Measurements from ENCODE around the gene HEPACAM. TPM values are rescaled to one million over a fixed set of nuclear protein-coding genes. Genes with fewer than 3 reads are reported as not detected.
A peak's percentile ranks its signal among the peaks of the same experiment; 100 is the strongest.

Gene HEPACAM
- total and polyA plus RNA-seq, 2 donors from 2014 or later = 0.30 TPM; not detected in 1

- no peaks in the 10 kb centered on the region for H3K4me1 ChIP-seq (ENCODE audit: control insufficient read depth in 2 of 3, insufficient read depth in 2 of 3, low read depth in 1 of 3, low read length in 3 of 3)
- DNase-seq (no peak), FAIRE-seq (no peak)
- no peak overlapping the region for H3K27ac ChIP-seq (ENCODE audit: low read depth in 2 of 2, low read length in 2 of 2)
- H3K4me3 ChIP-seq (ENCODE audit: low read length in 3 of 3) = no peak overlapping the region
- H3K36me3 ChIP-seq (ENCODE audit: control insufficient read depth in 2 of 3, insufficient read depth in 3 of 3, low read length in 3 of 3) = no peaks in the 10 kb centered on the region
- TF ChIP-seq CTCF (IDR thresholded peaks at IDR 0.05; ENCODE audit: borderline replicate concordance, extremely low read depth, insufficient read depth) = no peak
- H3K9ac ChIP-seq (ENCODE audit: low read length in 3 of 3) = no peak overlapping the region
- intact Hi-C loops (cut with DNase I) = no loop called here
- H3K9me3 ChIP-seq (ENCODE audit: control insufficient read depth in 2 of 3, insufficient read depth in 1 of 3, low read length in 3 of 3) = no peaks in the 10 kb centered on the region
- H3K27me3 ChIP-seq (ENCODE audit: control insufficient read depth, insufficient read depth, low read length) = no peaks in the 10 kb centered on the region
Observed at GRCh38 chr11:124930799-124931198, 5.0 kb downstream of the HEPACAM start.

GRCh38 chr11:124928942-124929665 is 6.7 kb downstream of the HEPACAM start:
- Histone ChIP-seq H3K4me3 (ENCODE audit: low read length in 3 of 3) (no peak overlapping the region), H3K9ac (ENCODE audit: low read length in 3 of 3) (no peak overlapping the region), H3K36me3 (ENCODE audit: control insufficient read depth in 2 of 3, insufficient read depth in 3 of 3, low read length in 3 of 3) (no peaks in the 10 kb centered on the region), H3K27ac (ENCODE audit: low read depth in 2 of 2, low read length in 2 of 2) (no peak overlapping the region), H3K4me1 (ENCODE audit: control insufficient read depth in 2 of 3, insufficient read depth in 2 of 3, low read depth in 1 of 3, low read length in 3 of 3) (no peaks in the 10 kb centered on the region), H3K9me3 (ENCODE audit: control insufficient read depth in 2 of 3, insufficient read depth in 1 of 3, low read length in 3 of 3) (no peaks in the 10 kb centered on the region), H3K27me3 (ENCODE audit: control insufficient read depth, insufficient read depth, low read length) (no peaks in the 10 kb centered on the region)
- no peak for TF ChIP-seq CTCF (IDR thresholded peaks at IDR 0.05; ENCODE audit: borderline replicate concordance, extremely low read depth, insufficient read depth)
- intact Hi-C loops (cut with DNase I) = no loop called here
- FAIRE-seq = no peak
- peak in 1 of 5 donors; percentile 15 for DNase-seq

GRCh38 chr11:124923296-124923695 is 12.6 kb downstream of the HEPACAM start:
- TF ChIP-seq CTCF (IDR thresholded peaks at IDR 0.05; ENCODE audit: borderline replicate concordance, extremely low read depth, insufficient read depth) = no peak
- H3K36me3 ChIP-seq (ENCODE audit: control insufficient read depth in 2 of 3, insufficient read depth in 3 of 3, low read length in 3 of 3) = no peaks in the 10 kb centered on the region
- no peak overlapping the region for H3K4me3 ChIP-seq (ENCODE audit: low read length in 3 of 3)
- H3K9ac ChIP-seq (ENCODE audit: low read length in 3 of 3) = no peak overlapping the region
- no peak overlapping the region for H3K27ac ChIP-seq (ENCODE audit: low read depth in 2 of 2, low read length in 2 of 2)
- no peaks in the 10 kb centered on the region for H3K27me3 ChIP-seq (ENCODE audit: control insufficient read depth, insufficient read depth, low read length)
- DNase-seq (no peak), FAIRE-seq (no peak)
- peaks cover 0 to 4% (median 0%) of the 10 kb centered on the region in 3 donors for H3K4me1 ChIP-seq (ENCODE audit: control insufficient read depth in 2 of 3, insufficient read depth in 2 of 3, low read depth in 1 of 3, low read length in 3 of 3)
- no peaks in the 10 kb centered on the region for H3K9me3 ChIP-seq (ENCODE audit: control insufficient read depth in 2 of 3, insufficient read depth in 1 of 3, low read length in 3 of 3)
- intact Hi-C loops (cut with DNase I) = no loop called here

Measured in kidney (tissue), 14 donors.